Neural crest cell (in vitro differentiated cells): ENCODE results near the gene DIP2C. TPM values are rescaled to one million over a fixed set of nuclear protein-coding genes. Genes with fewer than 3 reads are reported as not detected.

Source experiments
- DNase-seq: peaks from one replicate; pipeline ENCODE4 v3.0.0; 2021; ENCODE audit warnings: low read depth, mixed read lengths, low spot score
- H3K27ac Mint-ChIP-seq: one replicate; pipeline ENCODE4 v1.8.0; 2021; ENCODE audit warnings: mild to moderate bottlenecking, mixed read lengths; ENCODE audit not compliant: unreplicated experiment
- H3K27me3 Mint-ChIP-seq: 2 replicates; pipeline ENCODE4 v1.8.0; 2021; ENCODE audit warnings: low read depth, mild to moderate bottlenecking, mixed read lengths
- H3K36me3 Mint-ChIP-seq: 2 replicates; pipeline ENCODE4 v1.8.0; 2021; ENCODE audit warnings: low read depth, mild to moderate bottlenecking, mixed read lengths
- H3K4me1 Mint-ChIP-seq: 2 replicates; pipeline ENCODE4 v1.8.0; 2021; ENCODE audit warnings: mixed read lengths
- H3K4me3 Mint-ChIP-seq: one replicate; pipeline ENCODE4 v1.8.0; 2021; ENCODE audit warnings: mild to moderate bottlenecking, mixed read lengths
- H3K9me3 Mint-ChIP-seq: 2 replicates; pipeline ENCODE4 v1.8.0; 2021; ENCODE audit warnings: mixed read lengths
- total RNA-seq: library from RNA; stranded (reverse); gene quantifications from 2 replicates; pipeline ENCODE4 v1.2.1, GENCODE V29; 2021
- TF ChIP-seq, protein P1 (sequence below): fragments of 200-600 bp; sonication (generic); conservative IDR thresholded peaks from 2 replicates; pipeline ENCODE4 v1.5.0; 2021; ENCODE audit warnings: antibody characterized with exemption, mild to moderate bottlenecking

The DIP2C gene
- total RNA-seq, 1 donor from 2014 or later: 21.7 TPM

GRCh38 chr10:718143-718700 lies 28.8 kb upstream of the DIP2C start:
- Mint-ChIP-seq H3K36me3 (peaks cover 3% of the 10 kb centered on the region), H3K4me3 (no peak overlapping the region), H3K27ac (no peak overlapping the region), H3K9me3 (peaks cover 11% of the 10 kb centered on the region), H3K4me1 (no peaks in the 10 kb centered on the region), H3K27me3 (no peaks in the 10 kb centered on the region)
- TF ChIP-seq, protein P1, sequence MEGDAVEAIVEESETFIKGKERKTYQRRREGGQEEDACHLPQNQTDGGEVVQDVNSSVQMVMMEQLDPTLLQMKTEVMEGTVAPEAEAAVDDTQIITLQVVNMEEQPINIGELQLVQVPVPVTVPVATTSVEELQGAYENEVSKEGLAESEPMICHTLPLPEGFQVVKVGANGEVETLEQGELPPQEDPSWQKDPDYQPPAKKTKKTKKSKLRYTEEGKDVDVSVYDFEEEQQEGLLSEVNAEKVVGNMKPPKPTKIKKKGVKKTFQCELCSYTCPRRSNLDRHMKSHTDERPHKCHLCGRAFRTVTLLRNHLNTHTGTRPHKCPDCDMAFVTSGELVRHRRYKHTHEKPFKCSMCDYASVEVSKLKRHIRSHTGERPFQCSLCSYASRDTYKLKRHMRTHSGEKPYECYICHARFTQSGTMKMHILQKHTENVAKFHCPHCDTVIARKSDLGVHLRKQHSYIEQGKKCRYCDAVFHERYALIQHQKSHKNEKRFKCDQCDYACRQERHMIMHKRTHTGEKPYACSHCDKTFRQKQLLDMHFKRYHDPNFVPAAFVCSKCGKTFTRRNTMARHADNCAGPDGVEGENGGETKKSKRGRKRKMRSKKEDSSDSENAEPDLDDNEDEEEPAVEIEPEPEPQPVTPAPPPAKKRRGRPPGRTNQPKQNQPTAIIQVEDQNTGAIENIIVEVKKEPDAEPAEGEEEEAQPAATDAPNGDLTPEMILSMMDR: no peak
- no peak for DNase-seq

DNA sequence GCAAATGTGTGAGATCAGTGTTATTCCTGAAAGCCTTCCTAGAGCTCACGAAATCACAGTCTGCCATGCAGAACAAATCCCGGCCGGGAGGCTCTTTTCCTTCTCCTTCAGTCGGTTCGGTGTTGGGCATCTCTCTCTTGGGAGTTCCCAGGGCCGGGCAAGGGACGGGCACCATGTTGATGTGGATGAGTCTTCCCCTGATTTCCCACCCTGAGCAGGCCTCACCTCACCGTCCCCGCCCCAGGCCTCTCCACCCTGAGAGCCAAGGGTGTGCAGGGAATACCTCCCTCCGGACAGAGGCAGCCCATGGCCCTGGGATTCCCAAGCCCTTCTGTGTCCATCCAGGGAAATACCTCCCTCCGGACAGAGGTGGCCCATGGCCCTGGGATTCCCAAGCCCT lies 28.0 kb upstream of the DIP2C start:
- H3K9me3 Mint-ChIP-seq: peaks cover 9% of the 10 kb centered on the region
- no peak overlapping the region for H3K27ac Mint-ChIP-seq
- peaks cover 3% of the 10 kb centered on the region for H3K36me3 Mint-ChIP-seq

GRCh38 chr10:716821-717220 lies 27.4 kb upstream of the DIP2C start:
- Mint-ChIP-seq H3K27ac (no peak overlapping the region), H3K4me1 (no peaks in the 10 kb centered on the region), H3K4me3 (no peak overlapping the region), H3K9me3 (peaks cover 9% of the 10 kb centered on the region), H3K36me3 (peaks cover 3% of the 10 kb centered on the region), H3K27me3 (no peaks in the 10 kb centered on the region)
- TF ChIP-seq, protein P1: no peak
- DNase-seq: no peak

More for the DNA sequence above, 28.0 kb upstream of the DIP2C start:
- Mint-ChIP-seq H3K4me3 (no peak overlapping the region), H3K4me1 (no peaks in the 10 kb centered on the region), H3K27me3 (no peaks in the 10 kb centered on the region)
- no peak for DNase-seq
- TF ChIP-seq, protein P1: no peak

DNA sequence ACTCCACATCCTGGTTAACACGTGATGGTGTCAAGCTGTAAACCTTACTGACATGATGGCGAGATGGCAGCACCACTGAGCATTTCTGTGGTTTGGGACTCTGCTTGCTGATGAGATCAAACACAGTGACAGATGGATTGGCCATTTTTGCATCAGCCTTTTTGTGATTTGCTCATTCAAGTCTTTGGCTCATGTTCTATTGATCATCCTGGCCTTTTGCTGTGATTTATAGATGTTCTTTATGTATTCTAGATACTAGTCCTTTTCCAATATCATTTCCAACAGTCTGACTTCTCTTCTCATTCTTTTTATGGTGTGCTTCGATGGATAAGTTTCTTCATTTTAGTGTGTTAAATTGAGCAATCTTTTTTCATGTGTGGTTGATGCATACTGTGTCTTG lies 24.7 kb upstream of the DIP2C start:
- no peaks in the 10 kb centered on the region for H3K27me3 Mint-ChIP-seq
- H3K4me1 Mint-ChIP-seq: no peaks in the 10 kb centered on the region
- peaks cover 3% of the 10 kb centered on the region for H3K36me3 Mint-ChIP-seq
- peaks cover 9% of the 10 kb centered on the region for H3K9me3 Mint-ChIP-seq
- no peak overlapping the region for H3K4me3 Mint-ChIP-seq
- no peak overlapping the region for H3K27ac Mint-ChIP-seq
- DNase-seq: no peak
- TF ChIP-seq, protein P1: no peak

DNA sequence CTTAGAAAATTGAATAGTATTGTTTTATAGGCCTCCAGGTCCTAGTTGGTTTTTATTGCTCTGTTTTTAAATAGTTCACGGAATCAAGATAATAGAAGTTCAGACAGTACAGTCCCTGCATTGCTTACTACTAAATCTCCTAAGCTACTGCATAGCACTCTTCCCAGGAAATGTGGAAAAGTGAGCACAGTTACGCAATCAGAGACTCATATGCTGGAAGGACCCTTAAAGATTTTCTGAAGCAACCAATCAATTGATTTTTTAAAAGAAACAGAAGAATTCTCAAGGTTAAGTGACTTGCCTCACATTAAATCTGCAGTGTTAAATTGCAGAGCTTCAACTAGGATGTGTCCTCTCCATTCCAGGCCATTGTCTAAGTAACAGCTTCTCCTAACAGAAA lies 23.1 kb upstream of the DIP2C start:
- Mint-ChIP-seq H3K9me3 (peaks cover 9% of the 10 kb centered on the region), H3K27me3 (peaks cover 5% of the 10 kb centered on the region)

More for the DNA sequence above, 23.1 kb upstream of the DIP2C start:
- Mint-ChIP-seq H3K36me3 (peaks cover 3% of the 10 kb centered on the region), H3K4me1 (no peaks in the 10 kb centered on the region), H3K27ac (no peak overlapping the region), H3K4me3 (no peak overlapping the region)
- no peak for DNase-seq
- TF ChIP-seq, protein P1: no peak
